PC-3 (cell line): ENCODE data around the gene BAIAP2L1.

Experiments
- CTCF ChIP-seq: fragments of 300-600 bp; sonication (generic); conservative IDR thresholded peaks from 2 replicates; pipeline ENCODE4 v1.5.1; 2017; ENCODE audit warnings: antibody characterized with exemption, low read depth, mild to moderate bottlenecking, low read length
- EZH2 ChIP-seq: fragments of 300-600 bp; sonication (generic); IDR thresholded peaks from one replicate; pipeline ENCODE4 v1.6.1; 2017; ENCODE audit warnings: antibody characterized with exemption, mild to moderate bottlenecking, low read length; ENCODE audit not compliant: unreplicated experiment
- EZH2phosphoT487 ChIP-seq: fragments of 300-600 bp; sonication (generic); IDR thresholded peaks from 2 replicates; pipeline ENCODE4 v1.6.1; 2018; ENCODE audit warnings: mild to moderate bottlenecking, antibody characterized with exemption, low read length, borderline replicate concordance

- TF ChIP-seq EZH2 = no peak
- TF ChIP-seq CTCF = no peak
- TF ChIP-seq EZH2phosphoT487 = no peak
Measured at GRCh38 chr7:98309566-98309965, 91.3 kb downstream of the BAIAP2L1 start.
